ENCODE measurements around the gene CDC42BPB. TPM values are rescaled to one million over a fixed set of nuclear protein-coding genes. Genes with fewer than 3 reads are reported as not detected.

Gene CDC42BPB
- total and polyA plus RNA-seq, 2 of the 4 experiments (the other 2 are of a cell fraction): 49.1 to 81.4 TPM

DNA sequence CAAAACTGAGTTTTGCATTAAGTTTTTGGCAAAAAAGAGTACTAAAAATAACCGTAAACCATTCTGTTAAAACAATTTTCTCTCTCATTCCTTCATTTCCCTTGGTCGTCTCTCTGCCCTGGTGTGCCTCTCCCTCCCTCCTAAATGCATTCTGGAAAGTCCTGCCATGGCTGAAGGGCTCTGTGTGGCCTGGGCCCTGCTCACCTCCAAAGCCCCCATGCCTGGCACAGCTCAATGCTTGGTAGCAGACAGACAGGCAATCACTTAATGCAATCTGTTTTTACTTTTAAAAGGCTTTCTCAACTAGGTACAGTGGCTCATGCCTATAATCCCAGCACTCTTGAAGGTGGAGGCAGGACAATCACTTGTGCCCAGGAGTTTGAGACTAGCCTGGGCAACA, 47.8 kb downstream of the CDC42BPB start:
- 83% methylated on average over 1 of the region's 2 CpGs; no CpG with 5 or more reads in 1 of the 2 experiments for WGBS, 2 experiments (ENCODE audit: extremely low coverage in 2 of 2, insufficient read length in 1 of 2)
- peaks cover 42 to 90% of the 10 kb centered on the region in 2 experiments for H3K79me1 ChIP-seq (ENCODE audit: low read depth in 1 of 2, low read length in 2 of 2)
- no peak overlapping the region for H4K8ac ChIP-seq (ENCODE audit: low read depth in 2 of 2, low read length in 2 of 2)
- H2AFZ ChIP-seq (replicated peaks; ENCODE audit: low read length, poor library complexity): no peak overlapping the region
- H4K5ac ChIP-seq (ENCODE audit: low read depth, low read length): no peak overlapping the region
- DNase-seq (no peak), ATAC-seq (ENCODE audit: low read depth) (no peak)
- H3K4me2 ChIP-seq (ENCODE audit: low read depth, low read length): no peak overlapping the region
- H3K36me3 ChIP-seq (ENCODE audit: control insufficient read depth, insufficient read depth, low read length): peaks cover 30% of the 10 kb centered on the region
- H3K9me1 ChIP-seq (ENCODE audit: insufficient read depth, low read length): peaks cover 33% of the 10 kb centered on the region
- in situ Hi-C loops (cut with MboI; ENCODE audit: low sequenced_read_pairs) (no loop called here), intact Hi-C loops (cut with micrococcal nuclease) (no loop called here), dilution Hi-C loops (cut with HindIII; ENCODE audit: low sequenced_read_pairs, unreplicated experiment) (no loop called here)
- peaks cover 62% of the 10 kb centered on the region for H4K20me1 ChIP-seq (ENCODE audit: insufficient read depth, low read length)
- H2AK5ac ChIP-seq (ENCODE audit: low read depth, low read length): no peak overlapping the region
- H4K91ac ChIP-seq (ENCODE audit: insufficient read depth, low read depth, low read length): no peak overlapping the region
- H3K27ac ChIP-seq (ENCODE audit: insufficient read depth, low read length): no peak overlapping the region
- no peak overlapping the region for H3K56ac ChIP-seq (ENCODE audit: extremely low read depth, insufficient read depth, low read length)
- H3K18ac ChIP-seq (ENCODE audit: low read depth, low read length): no peak overlapping the region
- TF ChIP-seq RAD21 (IDR thresholded peaks at IDR 0.05; ENCODE audit: low read length): no peak
- no peak for TF ChIP-seq CHD1 (IDR thresholded peaks at IDR 0.05; ENCODE audit: low read depth, low read length)
- no peak for TF ChIP-seq MAFK (IDR thresholded peaks at IDR 0.05; ENCODE audit: low read depth, low read length)
- no peak for TF ChIP-seq SMC3 (IDR thresholded peaks at IDR 0.05; ENCODE audit: low read depth, low read length)
- TF ChIP-seq NFE2L2 (IDR thresholded peaks at IDR 0.05; ENCODE audit: low read depth, low read length): no peak
- TF ChIP-seq, protein P1, sequence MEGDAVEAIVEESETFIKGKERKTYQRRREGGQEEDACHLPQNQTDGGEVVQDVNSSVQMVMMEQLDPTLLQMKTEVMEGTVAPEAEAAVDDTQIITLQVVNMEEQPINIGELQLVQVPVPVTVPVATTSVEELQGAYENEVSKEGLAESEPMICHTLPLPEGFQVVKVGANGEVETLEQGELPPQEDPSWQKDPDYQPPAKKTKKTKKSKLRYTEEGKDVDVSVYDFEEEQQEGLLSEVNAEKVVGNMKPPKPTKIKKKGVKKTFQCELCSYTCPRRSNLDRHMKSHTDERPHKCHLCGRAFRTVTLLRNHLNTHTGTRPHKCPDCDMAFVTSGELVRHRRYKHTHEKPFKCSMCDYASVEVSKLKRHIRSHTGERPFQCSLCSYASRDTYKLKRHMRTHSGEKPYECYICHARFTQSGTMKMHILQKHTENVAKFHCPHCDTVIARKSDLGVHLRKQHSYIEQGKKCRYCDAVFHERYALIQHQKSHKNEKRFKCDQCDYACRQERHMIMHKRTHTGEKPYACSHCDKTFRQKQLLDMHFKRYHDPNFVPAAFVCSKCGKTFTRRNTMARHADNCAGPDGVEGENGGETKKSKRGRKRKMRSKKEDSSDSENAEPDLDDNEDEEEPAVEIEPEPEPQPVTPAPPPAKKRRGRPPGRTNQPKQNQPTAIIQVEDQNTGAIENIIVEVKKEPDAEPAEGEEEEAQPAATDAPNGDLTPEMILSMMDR (conservative IDR thresholded peaks at IDR 0.05; ENCODE audit: low read depth, low read length): no peak
- no peak for TF ChIP-seq RCOR1 (IDR thresholded peaks at IDR 0.05; ENCODE audit: insufficient replicate concordance, low read length)
- no peak for TF ChIP-seq MXI1 (IDR thresholded peaks at IDR 0.05; ENCODE audit: borderline replicate concordance, low read depth, low read length)
- no peak for TF ChIP-seq MAZ (IDR thresholded peaks at IDR 0.05; ENCODE audit: borderline replicate concordance, low read depth, low read length)
- TF ChIP-seq FOS (IDR thresholded peaks at IDR 0.05; ENCODE audit: low read depth, low read length): no peak
- no peak overlapping the region for H2BK20ac ChIP-seq (ENCODE audit: low read depth, low read length)
- no peak overlapping the region for H3K14ac ChIP-seq (replicated peaks; ENCODE audit: low read depth, low read length)
- peaks cover 7% of the 10 kb centered on the region for H3K4me1 ChIP-seq (ENCODE audit: control insufficient read depth, insufficient read depth, low read length)
- H2BK120ac ChIP-seq (ENCODE audit: low read depth, low read length): no peak overlapping the region
- no peak overlapping the region for H3K23ac ChIP-seq (ENCODE audit: low read depth, low read length)
- H3K27me3 ChIP-seq (ENCODE audit: control insufficient read depth, insufficient read depth, low read length): no peaks in the 10 kb centered on the region
- no peak overlapping the region for H3K4ac ChIP-seq (ENCODE audit: low read depth, low read length)
- no peak overlapping the region for H2BK5ac ChIP-seq (ENCODE audit: low read depth, low read length, poor library complexity, severe bottlenecking)
- POLR2A ChIA-PET (ENCODE audit: unreplicated experiment): no interaction called here
- no TSS peak for BruUV-seq (replicated peaks)
- H2BK15ac ChIP-seq (ENCODE audit: low read depth, low read length): no peak overlapping the region
- no peak overlapping the region for H3K9ac ChIP-seq (ENCODE audit: low read depth, low read length)
- CTCF ChIA-PET: no interaction called here
- no peak overlapping the region for H3K4me3 ChIP-seq (ENCODE audit: insufficient read depth, low read depth, low read length)
- no peak overlapping the region for H2AK9ac ChIP-seq (replicated peaks; ENCODE audit: low read depth, low read length, poor library complexity)
- no peaks in the 10 kb centered on the region for H3K9me3 ChIP-seq (ENCODE audit: control insufficient read depth, insufficient read depth, low read length)
